NCI-H1436 treated with DMSO at 0.1 percent for 48 hours (cell line): ENCODE data around the gene TRIM44.
"Not testable (repeated sequence)": the region's sequence is repeated elsewhere in the genome, so short reads cannot be mapped to it uniquely, and the experiment has no call there.

ENCODE experiments used
- DNase-seq: peaks from one replicate; lab custom pipeline; 2025; lab: John Stamatoyannopoulos, UW

The TRIM44 gene

DNA sequence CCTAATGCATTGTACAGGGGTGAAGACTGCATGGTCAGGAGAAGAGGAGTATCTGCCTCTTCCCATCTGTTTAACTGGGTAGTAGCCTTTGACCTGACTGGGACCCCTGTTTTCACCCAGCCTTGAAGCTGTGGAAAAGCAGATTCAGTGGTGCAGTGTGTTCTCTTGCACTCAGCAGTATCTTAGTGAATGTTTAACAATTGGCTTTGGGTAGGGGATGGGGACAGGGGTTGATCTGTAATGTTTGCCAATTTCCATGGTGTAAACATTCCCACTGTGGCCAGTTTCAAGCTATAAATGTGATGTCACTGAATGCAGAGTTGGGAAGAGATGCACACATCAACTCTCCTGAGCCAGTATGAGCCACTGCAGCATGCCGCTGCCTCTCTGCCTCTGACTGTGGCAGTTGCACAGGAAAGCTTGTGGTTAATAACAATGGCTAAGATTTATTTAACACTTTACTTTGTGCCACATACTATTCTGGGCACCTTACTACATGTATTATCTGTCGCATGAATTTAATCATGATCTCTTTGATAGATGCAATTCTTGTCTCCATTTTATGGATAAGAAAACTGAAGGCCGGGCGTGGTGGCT lies 28.6 kb upstream of the TRIM44 start:
- no peak for DNase-seq

DNA sequence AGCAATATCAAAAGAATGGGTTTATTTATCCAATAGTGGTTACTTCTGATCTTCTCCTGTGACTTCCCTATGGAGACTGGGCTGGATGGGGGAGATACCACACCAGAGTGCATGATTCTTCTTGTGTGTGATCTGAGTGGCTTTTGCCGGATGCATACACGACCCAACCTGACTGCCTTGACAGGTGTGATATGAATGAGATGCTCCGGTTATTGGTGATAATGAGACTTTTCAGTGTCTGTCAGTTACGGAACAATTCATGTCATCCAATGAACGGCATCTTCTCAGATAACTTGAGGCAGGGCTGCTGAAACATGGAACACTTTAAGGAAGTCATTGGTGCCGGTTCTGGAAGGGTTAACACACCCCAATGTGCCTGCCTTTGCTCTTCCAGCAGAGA lies 26.6 kb upstream of the TRIM44 start:
- no peak for DNase-seq

DNA sequence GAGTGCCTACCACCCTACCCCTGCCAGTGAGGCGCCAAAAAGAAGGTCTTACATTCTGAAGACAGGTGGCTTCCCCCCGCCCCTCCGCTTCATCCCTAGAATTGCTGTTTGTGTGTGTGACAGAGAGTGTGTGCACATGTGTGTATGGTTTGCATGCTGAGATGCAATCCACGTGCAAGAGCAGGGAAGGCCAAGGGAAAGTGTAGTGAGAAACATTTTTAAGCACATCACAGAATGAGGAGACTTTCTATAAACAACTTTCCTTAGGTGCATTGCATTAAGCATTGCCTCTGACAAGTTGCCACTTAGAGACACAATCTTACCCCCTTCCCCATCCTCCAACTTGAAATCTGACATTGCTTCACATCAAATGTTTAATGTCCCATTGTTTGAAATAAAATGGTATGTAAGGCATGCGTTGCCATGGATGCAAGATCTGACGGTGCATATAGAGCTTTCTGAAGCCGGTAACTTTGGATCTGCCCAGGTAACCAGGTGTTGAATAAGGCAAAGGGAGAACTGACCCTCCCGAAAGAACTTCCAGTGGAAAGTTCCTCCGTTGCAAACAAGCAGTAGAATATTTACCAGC lies 22.9 kb upstream of the TRIM44 start:
- no peak for DNase-seq

DNA sequence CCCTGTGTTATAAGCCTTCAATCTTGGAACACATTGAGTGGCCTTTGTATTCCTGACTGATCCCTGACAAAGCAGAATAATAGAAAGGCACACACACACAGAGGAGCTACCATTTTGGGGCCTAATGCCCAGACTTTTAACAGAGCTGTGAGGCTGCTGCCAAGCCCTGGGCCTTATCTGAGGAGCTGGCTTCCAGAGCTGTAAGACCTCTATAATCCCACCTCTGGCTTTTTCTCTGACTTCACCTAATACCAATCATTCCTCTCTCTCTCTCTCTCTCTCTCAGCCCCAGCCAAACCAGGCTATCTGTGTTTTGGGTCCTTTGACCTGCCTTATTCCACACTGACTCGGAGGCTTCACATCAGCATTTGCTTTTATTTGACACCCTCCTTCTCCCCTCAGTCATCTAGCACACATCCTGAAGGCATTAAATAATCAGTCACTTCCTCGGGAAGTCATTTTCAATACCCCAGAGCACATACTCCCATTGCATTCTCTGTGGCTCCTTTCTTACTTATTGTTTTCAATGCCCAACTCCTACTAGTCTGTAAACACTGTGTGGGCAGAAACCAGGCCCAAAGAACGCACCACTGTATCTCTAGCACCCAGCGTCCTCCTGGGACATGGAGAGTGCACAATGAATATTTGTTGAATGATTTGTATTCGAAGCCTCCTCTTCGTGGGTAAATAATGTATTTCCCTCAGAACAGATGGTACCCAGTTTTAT lies 21.2 kb upstream of the TRIM44 start:
- DNase-seq = peak; percentile 20

DNA sequence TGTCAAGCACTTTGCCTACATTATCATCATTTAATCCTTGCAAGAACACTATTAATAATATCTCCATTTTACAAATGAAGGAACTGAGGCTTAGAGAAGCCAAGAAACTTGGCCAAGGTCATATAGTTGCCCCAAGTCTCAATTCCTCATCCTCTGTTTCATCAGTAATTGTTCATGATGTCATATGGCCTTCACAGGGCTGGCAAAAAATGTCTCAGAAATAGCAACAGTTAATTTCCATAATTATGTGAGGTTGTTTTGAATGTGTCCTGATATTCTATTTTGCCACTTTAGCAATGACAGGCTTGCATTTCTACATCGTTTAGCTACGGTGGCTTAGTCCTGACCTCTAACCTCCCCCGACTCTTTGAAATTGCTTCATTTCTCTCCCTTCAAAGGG lies 20.6 kb upstream of the TRIM44 start:
- no peak for DNase-seq

DNA sequence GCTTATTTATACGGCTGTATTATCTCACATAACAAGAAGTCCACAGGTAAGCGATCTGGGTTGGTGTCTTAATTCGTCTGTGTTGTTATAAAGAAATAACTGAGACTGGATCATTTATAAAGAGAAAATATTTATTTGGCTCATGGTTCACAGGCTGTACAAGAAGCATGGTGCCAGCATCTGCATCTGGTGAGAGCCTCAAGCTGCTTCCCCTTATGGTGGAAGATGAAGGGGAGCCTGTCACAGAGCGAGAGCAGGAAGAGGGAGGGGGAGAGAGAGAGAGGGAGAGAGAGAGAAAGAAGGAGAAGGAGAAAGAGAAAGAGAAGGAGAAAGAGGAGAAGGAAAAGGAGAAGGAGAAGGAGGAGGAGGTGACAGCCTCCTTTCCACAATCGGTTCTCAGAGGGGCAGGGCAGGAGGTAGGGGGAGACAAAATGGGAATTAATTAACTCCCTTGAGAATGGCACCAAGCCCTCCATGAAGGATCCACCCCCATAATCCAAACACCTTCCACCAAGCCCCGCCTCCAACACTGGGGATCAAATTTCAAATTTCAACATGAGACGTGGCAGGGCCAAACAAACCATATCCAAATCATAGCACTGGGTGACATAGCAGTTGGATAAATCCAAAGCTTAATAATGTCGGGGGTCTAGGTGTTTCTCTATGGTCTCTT lies 15.0 kb upstream of the TRIM44 start:
- DNase-seq = peak; percentile 44

DNA sequence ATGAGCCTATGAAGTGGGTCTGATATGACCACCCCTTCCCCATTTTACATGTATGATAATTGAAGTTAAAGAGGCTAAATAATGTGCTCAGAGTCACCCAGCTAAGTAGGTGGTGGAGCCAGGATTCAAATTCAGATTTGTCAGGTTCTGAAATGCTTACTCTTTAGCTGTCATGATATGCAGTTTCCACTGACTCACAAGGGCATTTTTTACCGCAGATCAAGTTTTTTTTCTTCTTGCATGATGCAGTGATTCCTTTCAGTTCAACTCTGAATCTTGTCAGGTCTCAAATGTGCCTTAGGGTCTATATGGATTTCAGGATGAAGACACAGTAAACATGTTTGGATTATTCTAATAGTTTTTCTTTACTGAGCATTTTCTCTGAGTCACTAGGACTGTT lies 12.6 kb upstream of the TRIM44 start:
- no peak for DNase-seq

DNA sequence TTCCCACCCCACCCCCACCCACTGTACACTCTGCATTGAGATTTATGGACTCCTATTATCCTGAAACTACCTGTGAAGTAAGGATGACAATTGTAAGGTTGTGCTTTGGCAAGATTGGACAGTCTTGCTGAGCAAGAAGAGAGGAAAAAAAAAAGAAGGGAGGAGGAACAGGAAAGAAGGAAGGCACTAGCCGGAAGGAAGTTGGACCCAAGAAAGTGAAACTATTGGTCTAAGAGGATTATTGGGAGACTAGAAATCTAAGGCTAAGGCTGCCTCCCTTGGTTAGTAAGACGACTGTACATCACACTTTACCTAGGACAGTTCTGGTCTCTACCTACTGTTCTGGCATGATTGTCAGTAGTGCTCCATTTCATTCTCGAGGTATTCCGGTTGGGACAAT lies 12.1 kb upstream of the TRIM44 start:
- DNase-seq = no peak

DNA sequence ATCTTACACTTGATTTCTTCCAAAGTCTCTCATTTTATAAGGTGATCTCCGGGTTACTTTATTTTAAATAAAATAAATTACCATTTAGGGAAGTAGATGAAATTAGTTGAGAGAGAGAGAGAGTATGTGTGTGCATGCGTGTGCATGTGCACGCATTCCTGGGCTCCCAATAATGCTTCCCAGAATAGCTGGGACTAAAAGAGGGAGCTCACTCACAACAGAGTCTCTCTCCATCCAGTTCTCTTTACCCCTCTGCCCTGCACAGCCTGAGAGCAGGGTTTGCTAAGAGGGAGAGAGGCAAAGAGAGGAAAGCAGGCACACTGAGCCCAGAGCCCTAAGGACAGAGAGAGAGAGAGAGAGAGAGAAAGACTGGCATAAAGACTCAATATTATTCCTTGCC lies 11.3 kb upstream of the TRIM44 start:
- DNase-seq = no peak

DNA sequence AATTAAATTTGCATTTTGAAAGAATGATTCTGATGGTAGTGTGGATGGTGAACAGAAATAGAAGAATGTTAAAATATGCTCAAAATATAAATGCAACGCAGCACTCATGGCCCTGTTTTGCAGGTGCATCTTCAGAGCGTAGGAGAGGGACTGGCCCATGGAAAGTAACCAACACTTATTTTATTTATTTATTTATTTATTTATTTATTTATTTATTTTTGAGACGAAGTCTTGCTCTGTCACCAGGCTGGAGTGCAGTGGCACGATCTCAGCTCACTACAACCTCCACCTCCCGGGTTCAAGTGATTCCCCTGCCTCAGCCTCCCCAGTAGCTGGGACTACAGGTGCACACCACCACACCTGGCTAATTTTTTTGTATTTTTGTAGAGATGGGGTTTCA lies 9.8 kb upstream of the TRIM44 start:
- DNase-seq = not testable (repeated sequence)

DNA sequence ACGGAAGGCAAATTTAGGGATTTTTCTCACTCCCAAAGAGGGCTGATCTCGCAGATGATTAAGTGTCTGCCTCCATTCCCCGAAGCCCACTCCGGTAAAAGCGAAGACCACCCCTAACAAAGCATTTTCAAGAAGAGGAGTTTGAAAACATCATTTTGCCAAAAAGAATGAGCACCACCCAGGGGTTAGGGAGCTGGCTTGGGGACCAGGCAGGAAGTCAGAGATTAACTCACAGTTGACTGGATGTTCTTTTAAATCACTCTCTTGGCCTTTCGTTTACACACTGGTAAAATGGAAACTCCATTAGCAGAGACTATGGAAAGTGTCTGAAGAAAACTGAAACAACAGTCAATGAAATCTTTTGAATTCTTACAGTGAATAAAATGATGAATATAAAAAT lies 7.9 kb upstream of the TRIM44 start:
- no peak for DNase-seq

DNA sequence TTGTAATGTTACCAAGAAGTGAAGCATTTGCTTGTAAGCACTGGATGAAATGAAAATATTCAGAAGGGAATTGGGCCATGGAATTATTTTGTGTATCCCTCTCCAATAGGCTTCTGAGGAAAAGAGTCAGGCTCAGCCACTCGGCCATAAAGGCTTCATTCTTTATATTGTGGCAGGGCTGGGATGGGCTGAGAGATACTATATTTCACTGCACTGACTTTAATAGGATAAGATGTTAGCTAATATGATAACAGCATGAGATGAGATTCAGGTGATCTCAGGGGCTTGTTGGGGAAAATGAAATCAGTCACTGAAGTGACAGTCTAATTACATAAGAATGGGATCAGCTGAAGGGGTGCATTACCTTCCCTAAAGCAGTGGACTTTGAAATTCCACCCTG lies 7.3 kb upstream of the TRIM44 start:
- DNase-seq = no peak

DNA sequence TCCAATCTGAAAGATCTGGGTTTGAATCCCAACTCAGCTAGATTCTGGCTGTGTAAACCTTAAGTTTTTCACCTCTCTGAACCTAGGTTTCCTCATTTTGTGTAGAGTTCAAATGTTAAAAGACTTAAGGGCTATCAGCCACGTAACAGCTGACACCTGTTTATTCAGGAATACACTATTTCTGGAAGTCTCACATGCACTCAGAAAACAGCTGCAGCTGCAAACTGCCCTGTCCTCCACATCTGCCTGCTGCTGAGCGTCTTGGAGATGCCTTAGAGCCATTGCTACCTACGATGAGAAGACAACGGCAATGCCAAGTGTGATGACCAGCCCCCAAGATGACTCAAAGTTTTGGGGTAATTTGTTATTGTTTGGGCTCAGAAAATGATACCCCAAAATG lies 6.7 kb upstream of the TRIM44 start:
- DNase-seq = no peak

DNA sequence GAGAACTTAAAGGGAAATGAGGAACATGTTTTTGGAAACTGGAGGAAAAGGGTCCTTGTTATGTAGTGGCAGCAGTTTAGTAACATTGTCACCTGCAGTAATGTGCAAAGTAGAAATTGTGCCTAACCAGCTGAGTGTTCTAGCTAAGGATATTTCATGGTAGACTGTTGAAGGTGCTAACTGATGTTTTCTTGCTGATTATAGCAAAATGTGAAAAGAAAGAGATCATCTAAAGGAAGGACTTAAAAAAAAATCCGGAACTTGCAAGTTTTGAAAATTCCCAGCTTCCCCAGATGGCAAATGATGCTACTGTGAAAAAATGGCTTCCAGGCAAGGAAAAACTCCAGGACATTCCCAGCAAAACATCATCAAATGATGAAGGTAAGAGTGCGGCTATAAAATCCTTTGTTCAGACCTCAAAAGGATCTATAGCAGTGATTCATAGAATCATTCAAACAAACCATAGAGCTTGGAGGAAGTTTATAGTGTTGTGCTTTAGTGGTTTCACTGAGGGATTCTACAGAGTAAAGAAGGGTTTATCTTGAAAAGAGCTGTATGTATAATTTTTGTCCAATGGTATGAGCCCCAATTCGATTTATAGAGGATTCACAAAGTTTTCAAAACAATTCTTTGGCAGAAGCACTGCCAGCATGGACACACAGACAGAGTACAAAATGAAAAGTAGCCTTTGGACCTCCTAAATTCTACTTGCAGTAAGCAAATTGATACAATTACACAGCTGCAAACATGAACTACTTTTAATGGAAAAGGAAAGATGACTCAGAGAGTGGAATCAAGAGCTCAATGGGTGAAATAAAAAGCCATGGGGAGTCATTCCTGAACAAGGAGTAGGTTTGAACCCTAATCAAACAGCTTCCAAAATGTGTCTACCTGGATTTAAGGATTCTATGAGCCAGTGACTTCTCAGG lies 4.3 kb upstream of the TRIM44 start:
- DNase-seq = no peak

DNA sequence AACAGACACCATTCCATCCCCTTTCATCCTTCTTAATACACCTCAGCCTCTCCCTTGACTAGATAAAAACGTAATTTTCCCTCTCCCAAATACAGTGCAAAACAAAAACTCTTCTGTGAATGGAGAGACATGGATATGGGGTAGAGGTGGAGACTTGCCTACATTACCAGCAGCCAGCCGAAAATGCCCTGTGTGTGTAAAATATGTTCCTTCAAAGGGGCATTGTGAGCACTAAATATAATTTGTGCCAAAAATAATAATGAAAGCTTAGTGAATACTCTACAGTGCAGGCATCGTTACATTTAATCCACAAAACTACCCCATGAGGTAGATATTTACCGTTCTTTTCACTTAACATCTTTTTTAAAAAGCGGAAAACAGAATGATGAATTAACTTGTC lies 1.0 kb upstream of the TRIM44 start:
- no peak for DNase-seq

DNA sequence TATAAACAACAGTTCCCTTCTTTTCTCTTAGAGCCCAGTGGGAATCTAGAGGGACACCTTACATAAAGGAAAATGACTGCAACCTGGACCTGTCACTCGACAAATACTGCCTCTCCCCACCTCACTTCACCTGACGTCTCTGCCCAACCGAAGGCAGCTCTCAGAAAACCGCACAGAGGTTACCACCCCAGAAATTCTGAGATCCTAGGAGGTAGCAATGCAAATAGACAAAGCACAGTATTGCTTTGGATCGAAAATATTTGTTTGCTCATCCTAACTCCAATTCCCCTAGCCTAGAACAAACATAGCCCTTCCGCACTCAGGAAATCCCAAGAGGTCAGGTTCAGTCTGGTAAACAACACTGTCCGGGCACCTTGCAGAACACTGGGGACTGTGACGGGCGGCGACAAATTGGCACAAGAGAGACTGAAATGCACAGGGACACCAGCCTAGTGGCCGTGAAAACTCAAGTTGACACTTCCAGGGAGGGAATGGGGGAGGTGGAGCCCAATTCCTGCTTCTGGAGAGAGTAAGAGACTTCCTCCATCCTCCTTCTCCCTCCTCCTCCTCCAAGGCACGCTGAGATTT lies 420 bp upstream of the TRIM44 start:
- no peak for DNase-seq

DNA sequence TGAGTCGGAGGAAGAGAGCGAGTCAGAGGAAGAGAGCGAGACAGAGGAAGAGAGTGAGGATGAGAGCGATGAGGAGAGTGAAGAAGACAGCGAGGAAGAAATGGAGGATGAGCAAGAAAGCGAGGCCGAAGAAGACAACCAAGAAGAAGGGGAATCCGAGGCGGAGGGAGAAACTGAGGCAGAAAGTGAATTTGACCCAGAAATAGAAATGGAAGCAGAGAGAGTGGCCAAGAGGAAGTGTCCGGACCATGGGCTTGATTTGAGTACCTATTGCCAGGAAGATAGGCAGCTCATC lies 780 bp downstream of the TRIM44 start:
- no peak for DNase-seq

DNA sequence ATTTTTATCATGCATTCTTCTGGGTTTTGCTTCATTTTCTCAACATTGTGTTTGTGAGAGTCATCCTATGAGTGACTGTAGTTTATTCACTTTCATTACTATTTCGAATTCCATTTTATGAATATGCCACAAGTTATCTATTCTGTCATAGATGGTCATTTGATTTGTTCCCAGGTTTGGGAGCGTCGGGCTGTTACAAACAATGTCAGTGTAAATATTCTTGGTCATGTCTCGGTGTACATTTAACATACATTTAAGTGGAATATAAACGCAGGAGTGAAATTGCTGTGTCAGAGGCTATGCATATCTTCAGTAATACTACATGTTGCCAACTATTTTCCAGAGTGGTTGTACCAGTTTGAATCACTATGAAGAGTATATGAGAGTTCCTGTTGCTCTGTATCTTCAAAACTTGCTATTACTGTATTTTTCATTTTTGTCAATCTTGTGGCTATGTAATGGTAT lies 2.4 kb downstream of the TRIM44 start:
- no peak for DNase-seq

DNA sequence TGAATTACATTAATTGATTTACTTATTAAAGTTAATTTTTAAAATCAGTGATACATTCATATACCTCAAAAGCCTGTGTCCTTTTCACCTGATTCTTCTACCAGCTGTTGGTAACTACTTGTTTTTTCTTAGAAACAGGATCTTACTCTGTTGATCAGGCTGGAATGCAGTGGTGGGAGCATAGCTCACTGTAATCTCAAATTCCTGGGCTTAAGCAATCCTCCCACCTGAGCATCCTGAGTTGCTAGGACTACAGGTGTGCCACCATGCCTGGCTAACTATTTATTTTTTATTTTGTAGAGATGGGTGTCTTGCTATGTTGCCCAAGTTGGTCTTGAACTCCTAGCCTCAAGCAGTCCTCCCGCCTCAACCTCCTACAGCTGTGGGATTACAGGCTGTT lies 4.7 kb downstream of the TRIM44 start:
- no peak for DNase-seq

DNA sequence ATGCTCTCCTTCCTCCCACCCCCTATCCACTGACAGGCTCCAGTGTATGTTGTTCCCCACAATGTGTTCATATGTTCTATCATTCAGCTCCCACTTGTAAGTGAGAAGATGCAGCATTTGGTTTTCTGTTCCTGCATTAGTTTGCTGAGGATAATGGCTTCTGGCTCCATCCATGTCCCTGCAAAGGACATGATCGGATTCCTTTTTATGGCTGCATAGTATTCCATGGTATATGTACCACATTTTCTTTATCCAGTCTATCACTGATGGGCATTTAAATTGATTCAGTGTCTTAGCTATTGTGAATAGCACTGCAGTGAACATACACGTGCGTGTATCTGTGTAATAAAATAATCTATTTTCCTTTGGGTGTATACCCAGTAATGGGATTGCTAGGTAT lies 5.8 kb downstream of the TRIM44 start:
- not testable (repeated sequence) for DNase-seq

DNA sequence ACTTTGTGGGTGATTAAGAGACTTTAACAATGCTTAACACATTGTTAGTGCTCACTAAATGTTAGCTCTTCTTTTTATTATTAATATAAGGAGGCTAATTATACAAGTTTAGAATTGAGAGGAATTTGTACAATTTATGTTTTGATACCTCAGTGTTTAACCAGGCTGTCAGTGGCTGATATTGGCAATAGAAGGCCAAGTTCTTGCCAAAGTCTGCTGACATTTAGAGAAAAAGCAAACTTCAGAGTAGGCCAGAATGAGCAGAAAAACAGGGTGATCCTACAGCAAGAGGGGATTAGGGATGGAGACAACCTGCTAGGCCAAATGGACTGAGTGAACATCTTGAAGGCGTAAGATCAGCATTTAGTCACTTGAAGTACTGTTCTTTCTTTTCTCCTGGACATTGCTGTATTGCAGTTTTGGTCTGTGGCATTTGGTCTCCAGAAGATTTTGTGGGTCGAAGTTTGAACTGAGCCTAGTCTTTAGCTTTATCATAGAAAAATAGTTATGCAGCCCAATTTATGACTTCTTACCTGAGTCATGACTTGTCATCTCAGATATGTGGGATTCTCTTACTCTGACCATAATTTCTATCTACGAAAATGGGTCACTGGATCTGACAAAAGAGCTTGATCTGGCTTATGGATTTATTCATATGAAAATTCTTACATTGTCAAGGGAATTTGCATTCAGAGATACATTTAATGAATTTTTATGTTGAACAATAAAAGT lies 9.0 kb downstream of the TRIM44 start:
- DNase-seq = no peak
